SU-DHL-6 (cell line): ENCODE data around the gene PLXNB1.
"Not testable (repeated sequence)": the region's sequence is repeated elsewhere in the genome, so short reads cannot be mapped to it uniquely, and the experiment has no call there.

ENCODE experiments used
- CTCF ChIP-seq: fragments of 200-600 bp; sonication (generic); IDR thresholded peaks from one replicate; pipeline ENCODE4 v1.5.1; 2017; ENCODE audit warnings: antibody characterized with exemption, mild to moderate bottlenecking, low read length, moderate library complexity; ENCODE audit not compliant: insufficient read depth, poor library complexity, severe bottlenecking
- EZH2phosphoT487 ChIP-seq: fragments of 200-600 bp; sonication (generic), shearing (Covaris generic); conservative IDR thresholded peaks from 2 replicates; pipeline ENCODE4 v1.6.1; 2018; ENCODE audit warnings: mild to moderate bottlenecking, antibody characterized with exemption, low read length, moderate library complexity, mixed read lengths

GRCh38 chr3:48401434-48401901, 28.4 kb downstream of the PLXNB1 start:
- TF ChIP-seq CTCF, EZH2phosphoT487: not testable (repeated sequence)
